Measurements from ENCODE around the gene SF3B4. TPM values are rescaled to one million over a fixed set of nuclear protein-coding genes. Genes with fewer than 3 reads are reported as not detected.

Gene SF3B4
- total and polyA plus RNA-seq, 2 of the 13 experiments (the other 11 are each of a cell fraction or from before 2014, with no cell fraction given), result 13.8 to 14.8 TPM

DNA sequence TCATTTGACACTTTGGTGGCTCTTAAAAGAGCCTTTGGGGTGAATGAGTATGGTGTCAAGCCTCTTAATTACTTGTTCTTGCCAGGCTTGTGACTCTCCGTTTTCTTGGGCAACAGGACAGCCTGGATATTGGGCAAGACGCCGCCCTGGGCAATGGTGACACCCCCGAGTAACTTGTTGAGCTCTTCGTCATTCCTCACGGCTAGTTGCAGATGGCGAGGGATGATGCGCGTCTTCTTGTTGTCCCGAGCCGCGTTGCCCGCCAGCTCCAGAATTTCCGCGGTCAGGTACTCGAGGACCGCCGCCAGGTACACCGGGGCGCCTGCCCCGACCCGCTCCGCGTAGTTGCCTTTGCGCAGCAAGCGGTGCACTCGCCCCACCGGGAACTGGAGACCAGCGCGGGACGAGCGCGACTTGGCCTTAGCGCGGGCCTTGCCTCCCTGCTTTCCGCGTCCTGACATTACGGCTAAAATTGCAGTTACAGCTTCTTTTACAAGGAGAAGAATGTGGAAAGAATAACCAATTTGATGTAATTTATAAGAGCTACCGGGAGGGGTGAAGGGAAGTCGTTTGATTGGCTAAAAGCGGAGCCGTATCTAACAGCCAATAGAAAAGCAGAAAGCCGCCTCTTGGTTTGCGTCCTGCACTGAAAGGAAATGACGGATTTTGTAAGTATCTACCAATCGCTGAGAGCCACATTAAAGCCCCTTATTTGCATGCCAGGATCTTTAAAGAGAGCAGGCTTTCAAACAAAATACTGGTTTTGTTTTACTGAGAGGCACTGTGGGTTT lies 40.0 kb downstream of the SF3B4 start (continued):
- TF ChIP-seq NCOA1 (CRISPR knock-in tag; IDR thresholded peaks at IDR 0.05) (no peak), TEAD2 (CRISPR knock-in tag; IDR thresholded peaks at IDR 0.05) (no peak), ZNF30 (CRISPR knock-in tag; IDR thresholded peaks at IDR 0.05) (no peak), ZNF619 (CRISPR knock-in tag; IDR thresholded peaks at IDR 0.05) (no peak), GFI1 (CRISPR knock-in tag; IDR thresholded peaks at IDR 0.05; ENCODE audit: borderline replicate concordance) (0 out of 2 replicates have a peak, but pooled peaks have one; percentile 13), ZNF432 (CRISPR knock-in tag; IDR thresholded peaks at IDR 0.05; ENCODE audit: borderline replicate concordance) (no peak), SRF (IDR thresholded peaks at IDR 0.05; ENCODE audit: low read depth, low read length) (no peak), HOXA5 (CRISPR knock-in tag; IDR thresholded peaks at IDR 0.05) (no peak), YY1 (IDR thresholded peaks at IDR 0.05; ENCODE audit: insufficient read depth, insufficient replicate concordance, low read depth, low read length) (peak; percentile 42), FOXJ3 (CRISPR knock-in tag; IDR thresholded peaks at IDR 0.05; ENCODE audit: borderline replicate concordance) (no peak; the same call in 1 of the 2 replicates), RAD21 (CRISPR knock-in tag; IDR thresholded peaks at IDR 0.05) (no peak; the same call in 1 of the 2 replicates), ELF4 (CRISPR knock-in tag; IDR thresholded peaks at IDR 0.05; ENCODE audit: borderline replicate concordance) (no peak), SP4 (CRISPR knock-in tag; IDR thresholded peaks at IDR 0.05) (no peak; the same call in 1 of the 2 replicates), ZFP41 (CRISPR knock-in tag; IDR thresholded peaks at IDR 0.05; ENCODE audit: borderline replicate concordance) (no peak), FOXO1 (CRISPR knock-in tag; IDR thresholded peaks at IDR 0.05) (0 out of 2 replicates have a peak, but pooled peaks have one; percentile 39), LCORL (IDR thresholded peaks at IDR 0.05) (no peak), LCORL (CRISPR knock-in tag; IDR thresholded peaks at IDR 0.05) (no peak), NFIC (IDR thresholded peaks at IDR 0.05; ENCODE audit: low read length) (peak; percentile 25; the same call in 1 of the 2 replicates), ZNF224 (CRISPR knock-in tag; IDR thresholded peaks at IDR 0.05) (no peak), ZC3H4 (CRISPR knock-in tag; IDR thresholded peaks at IDR 0.05; ENCODE audit: borderline replicate concordance) (peak; percentile 100), ZNF83 (CRISPR knock-in tag; IDR thresholded peaks at IDR 0.05; ENCODE audit: borderline replicate concordance) (no peak), MED8 (CRISPR knock-in tag; IDR thresholded peaks at IDR 0.05; ENCODE audit: insufficient replicate concordance) (peak; percentile 63), ZNF780A (CRISPR knock-in tag; IDR thresholded peaks at IDR 0.05) (no peak)
- TF ChIP-seq, protein P1, sequence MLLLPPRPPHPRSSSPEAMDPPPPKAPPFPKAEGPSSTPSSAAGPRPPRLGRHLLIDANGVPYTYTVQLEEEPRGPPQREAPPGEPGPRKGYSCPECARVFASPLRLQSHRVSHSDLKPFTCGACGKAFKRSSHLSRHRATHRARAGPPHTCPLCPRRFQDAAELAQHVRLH (CRISPR knock-in tag; IDR thresholded peaks at IDR 0.05; ENCODE audit: borderline replicate concordance, low read depth), result no peak
- TF ChIP-seq, protein P2, sequence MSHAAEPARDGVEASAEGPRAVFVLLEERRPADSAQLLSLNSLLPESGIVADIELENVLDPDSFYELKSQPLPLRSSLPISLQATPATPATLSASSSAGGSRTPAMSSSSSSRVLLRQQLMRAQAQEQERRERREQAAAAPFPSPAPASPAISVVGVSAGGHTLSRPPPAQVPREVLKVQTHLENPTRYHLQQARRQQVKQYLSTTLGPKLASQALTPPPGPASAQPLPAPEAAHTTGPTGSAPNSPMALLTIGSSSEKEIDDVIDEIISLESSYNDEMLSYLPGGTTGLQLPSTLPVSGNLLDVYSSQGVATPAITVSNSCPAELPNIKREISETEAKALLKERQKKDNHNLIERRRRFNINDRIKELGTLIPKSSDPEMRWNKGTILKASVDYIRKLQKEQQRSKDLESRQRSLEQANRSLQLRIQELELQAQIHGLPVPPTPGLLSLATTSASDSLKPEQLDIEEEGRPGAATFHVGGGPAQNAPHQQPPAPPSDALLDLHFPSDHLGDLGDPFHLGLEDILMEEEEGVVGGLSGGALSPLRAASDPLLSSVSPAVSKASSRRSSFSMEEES (CRISPR knock-in tag; IDR thresholded peaks at IDR 0.05), result no peak; the same call in 1 of the 2 replicates
- TF ChIP-seq, protein P3, sequence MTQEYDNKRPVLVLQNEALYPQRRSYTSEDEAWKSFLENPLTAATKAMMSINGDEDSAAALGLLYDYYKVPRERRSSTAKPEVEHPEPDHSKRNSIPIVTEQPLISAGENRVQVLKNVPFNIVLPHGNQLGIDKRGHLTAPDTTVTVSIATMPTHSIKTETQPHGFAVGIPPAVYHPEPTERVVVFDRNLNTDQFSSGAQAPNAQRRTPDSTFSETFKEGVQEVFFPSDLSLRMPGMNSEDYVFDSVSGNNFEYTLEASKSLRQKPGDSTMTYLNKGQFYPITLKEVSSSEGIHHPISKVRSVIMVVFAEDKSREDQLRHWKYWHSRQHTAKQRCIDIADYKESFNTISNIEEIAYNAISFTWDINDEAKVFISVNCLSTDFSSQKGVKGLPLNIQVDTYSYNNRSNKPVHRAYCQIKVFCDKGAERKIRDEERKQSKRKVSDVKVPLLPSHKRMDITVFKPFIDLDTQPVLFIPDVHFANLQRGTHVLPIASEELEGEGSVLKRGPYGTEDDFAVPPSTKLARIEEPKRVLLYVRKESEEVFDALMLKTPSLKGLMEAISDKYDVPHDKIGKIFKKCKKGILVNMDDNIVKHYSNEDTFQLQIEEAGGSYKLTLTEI (CRISPR knock-in tag; conservative IDR thresholded peaks at IDR 0.05), result no peak
- TF ChIP-seq, protein P4, sequence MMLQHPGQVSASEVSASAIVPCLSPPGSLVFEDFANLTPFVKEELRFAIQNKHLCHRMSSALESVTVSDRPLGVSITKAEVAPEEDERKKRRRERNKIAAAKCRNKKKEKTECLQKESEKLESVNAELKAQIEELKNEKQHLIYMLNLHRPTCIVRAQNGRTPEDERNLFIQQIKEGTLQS (CRISPR knock-in tag; IDR thresholded peaks at IDR 0.05), result no peak

Data from HepG2 (cell line).